ENCODE data around the gene B3GALT4.

The B3GALT4 gene

DNA sequence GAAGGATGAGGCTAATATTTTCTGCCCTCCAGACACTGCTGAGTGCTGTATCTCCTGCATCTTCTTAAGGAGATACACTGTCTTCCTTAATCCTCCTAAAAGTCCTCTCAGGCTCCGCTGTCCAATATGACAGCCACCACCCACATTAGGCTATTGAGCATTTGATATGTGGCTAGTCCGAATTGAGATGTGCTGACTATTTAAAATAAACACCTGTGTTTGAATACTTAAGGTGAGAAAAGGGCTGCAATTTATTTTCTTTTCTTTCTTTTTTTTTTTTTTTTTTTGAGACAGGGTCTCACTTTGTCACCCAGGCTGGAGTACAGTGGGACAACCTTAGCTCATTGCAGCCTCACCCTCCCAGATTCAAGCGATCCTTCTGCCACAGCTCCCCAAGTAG, 25.0 kb downstream of the B3GALT4 start:
- TF ChIP-seq, protein P1, sequence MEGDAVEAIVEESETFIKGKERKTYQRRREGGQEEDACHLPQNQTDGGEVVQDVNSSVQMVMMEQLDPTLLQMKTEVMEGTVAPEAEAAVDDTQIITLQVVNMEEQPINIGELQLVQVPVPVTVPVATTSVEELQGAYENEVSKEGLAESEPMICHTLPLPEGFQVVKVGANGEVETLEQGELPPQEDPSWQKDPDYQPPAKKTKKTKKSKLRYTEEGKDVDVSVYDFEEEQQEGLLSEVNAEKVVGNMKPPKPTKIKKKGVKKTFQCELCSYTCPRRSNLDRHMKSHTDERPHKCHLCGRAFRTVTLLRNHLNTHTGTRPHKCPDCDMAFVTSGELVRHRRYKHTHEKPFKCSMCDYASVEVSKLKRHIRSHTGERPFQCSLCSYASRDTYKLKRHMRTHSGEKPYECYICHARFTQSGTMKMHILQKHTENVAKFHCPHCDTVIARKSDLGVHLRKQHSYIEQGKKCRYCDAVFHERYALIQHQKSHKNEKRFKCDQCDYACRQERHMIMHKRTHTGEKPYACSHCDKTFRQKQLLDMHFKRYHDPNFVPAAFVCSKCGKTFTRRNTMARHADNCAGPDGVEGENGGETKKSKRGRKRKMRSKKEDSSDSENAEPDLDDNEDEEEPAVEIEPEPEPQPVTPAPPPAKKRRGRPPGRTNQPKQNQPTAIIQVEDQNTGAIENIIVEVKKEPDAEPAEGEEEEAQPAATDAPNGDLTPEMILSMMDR (conservative IDR thresholded peaks at IDR 0.05; ENCODE audit: low read depth, low read length): no peak
- DNase-seq (ENCODE audit: low read depth): no peak
- no peak overlapping the region for H3K4me3 ChIP-seq (ENCODE audit: low read length)

DNA sequence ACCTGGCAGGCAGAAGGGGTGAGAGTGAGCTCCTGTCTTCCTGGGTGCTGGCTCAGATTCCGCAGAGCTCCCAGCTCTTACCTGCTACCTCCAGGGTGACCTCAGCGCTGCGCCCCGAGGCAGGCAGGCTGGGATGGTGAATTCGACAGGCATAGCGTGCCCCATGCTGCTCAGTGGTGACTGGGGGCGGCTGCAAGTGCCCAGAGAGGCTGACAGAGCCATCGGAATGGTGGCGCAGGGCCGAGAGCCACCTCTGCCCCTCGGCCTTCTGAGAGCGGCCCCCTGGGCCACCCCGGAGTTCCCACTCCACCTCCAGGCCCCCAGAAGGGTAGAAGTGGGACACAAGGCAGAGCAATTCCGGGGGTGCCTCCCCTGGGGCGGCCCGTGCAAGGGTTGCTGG, 27.3 kb downstream of the B3GALT4 start:
- TF ChIP-seq, protein P1 (conservative IDR thresholded peaks at IDR 0.05; ENCODE audit: low read depth, low read length): no peak
- no peak for DNase-seq (ENCODE audit: low read depth)

DNA sequence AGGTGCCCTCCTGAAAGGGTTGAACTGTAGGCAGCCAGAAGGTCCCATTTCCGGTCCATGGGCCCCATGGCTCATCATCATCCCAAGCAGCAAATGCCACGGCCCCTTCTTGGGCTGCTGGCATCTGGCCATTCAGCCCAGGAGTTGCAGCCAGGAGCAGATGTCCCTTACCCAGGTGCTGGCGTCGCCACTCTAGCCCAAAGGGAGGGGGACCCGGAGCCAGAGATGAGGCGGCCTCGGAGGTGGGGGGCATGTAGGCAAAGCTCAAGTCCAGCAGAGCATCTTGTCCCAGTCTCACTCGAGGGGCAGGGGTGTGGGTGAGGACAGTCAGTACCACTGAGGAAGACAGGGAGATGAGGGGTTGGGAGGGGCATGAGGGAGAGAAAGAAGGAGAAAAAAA, 28.1 kb downstream of the B3GALT4 start:
- no peak overlapping the region for H3K4me3 ChIP-seq (ENCODE audit: low read length)
- TF ChIP-seq, protein P1 (conservative IDR thresholded peaks at IDR 0.05; ENCODE audit: low read depth, low read length): no peak
- no peak for DNase-seq (ENCODE audit: low read depth)

More for the DNA sequence above, 27.3 kb downstream of the B3GALT4 start:
- no peak overlapping the region for H3K4me3 ChIP-seq (ENCODE audit: low read length)

DNA sequence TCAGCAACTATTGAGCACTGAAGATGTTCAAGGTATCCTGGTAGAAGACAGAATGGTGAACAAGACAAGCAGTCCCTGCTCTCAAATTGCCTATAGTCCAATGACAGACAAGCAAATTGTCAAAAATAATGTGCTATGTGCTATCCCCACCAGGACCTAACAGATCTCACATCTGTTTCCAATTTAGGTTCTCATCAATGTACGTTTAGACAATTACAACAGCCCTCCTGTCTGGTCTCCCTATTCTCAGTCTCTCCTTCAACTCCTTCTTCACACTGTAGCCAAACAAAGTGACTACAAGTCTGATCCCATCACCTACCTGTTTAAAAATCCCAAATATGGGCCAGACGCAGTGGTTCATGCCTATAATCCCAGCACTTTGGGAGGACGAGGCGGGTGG, 29.4 kb downstream of the B3GALT4 start:
- TF ChIP-seq, protein P1 (conservative IDR thresholded peaks at IDR 0.05; ENCODE audit: low read depth, low read length): no peak
- no peak for DNase-seq (ENCODE audit: low read depth)
- H3K4me3 ChIP-seq (ENCODE audit: low read length): no peak overlapping the region

DNA sequence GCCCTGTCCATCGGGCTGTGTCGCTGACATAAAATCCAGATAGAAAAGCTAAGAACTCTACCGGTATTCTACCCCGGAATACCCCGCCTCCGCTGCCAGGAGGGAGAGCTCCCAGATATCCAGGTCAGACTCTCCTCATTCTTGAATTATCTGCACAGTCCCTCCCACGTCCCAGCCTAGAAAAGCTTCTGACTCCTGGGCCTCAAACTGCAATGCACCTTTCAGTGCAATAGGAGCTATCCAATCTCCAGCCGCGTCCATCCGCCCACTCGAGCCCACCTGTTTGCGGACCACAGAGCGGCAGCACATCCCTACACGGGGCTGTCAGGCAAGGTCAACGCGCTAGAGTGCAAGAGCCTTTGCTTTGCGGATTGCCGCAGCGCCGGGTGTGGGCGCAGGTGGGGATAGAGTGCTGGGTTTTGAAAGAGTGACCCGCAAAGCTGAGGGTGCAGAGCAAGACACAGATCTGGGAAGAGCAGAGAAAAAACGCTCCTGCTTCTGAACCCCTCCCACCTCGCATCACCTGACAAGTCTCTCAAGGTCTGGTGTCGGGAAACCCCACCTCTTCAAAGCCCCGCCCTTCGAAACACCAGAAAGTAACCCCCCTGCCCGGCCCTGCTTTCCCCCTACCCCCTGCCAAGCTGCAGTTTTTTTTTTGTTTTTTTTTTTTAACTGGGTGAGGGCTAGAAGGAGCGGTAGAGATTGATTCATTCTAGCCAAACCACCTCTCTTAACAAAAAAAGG, 35.6 kb downstream of the B3GALT4 start:
- no peak for DNase-seq (ENCODE audit: low read depth)
- H3K4me3 ChIP-seq (ENCODE audit: low read length): peak overlapping the region; percentile 91
- TF ChIP-seq, protein P1 (conservative IDR thresholded peaks at IDR 0.05; ENCODE audit: low read depth, low read length): peak; percentile 11

DNA sequence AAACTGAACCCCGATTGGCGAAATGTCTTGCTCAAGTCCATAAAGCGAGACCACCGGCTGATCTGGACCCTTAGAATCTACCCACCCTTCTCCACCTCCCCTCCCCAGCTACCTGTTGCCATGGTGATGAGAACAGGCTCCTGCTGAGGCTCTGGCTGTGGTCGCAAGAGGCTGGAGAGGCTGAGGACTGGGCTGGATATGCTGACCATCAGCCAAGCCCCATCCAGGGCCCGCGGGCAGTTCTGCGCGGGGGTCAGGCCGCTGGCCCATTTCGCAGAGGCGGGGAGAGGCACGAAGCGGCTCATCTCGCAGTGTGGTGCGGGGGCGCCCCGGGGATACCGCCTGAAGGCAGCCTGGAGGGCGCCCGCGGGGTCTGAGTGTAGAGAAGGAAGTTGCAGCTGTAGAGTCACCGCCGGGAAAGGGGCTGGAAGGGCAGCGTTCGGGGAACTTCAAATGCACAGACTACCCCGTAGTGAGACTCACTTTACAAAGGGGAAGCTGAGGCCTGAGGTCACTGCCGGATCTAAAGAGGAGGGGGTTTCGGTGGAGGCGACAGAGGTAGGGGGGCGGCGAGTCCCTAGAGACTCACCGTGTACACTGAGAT, 36.3 kb downstream of the B3GALT4 start:
- TF ChIP-seq, protein P1 (conservative IDR thresholded peaks at IDR 0.05; ENCODE audit: low read depth, low read length): no peak
- DNase-seq (ENCODE audit: low read depth): no peak
- H3K4me3 ChIP-seq (ENCODE audit: low read length): peak overlapping the region; percentile 91
